NCI-H1417 treated with DMSO at 0.1 percent for 48 hours (cell line): ENCODE measurements around the gene TMEM69.
"Not testable (repeated sequence)": the region's sequence is repeated elsewhere in the genome, so short reads cannot be mapped to it uniquely, and the experiment has no call there.

Experiments
- DNase-seq: peaks from one replicate; lab custom pipeline; 2025; lab: John Stamatoyannopoulos, UW

TMEM69 gene

GRCh38 chr1:45678489-45678888, 9.5 kb upstream of the TMEM69 start:
- no peak for DNase-seq

- no peak for DNase-seq
These were observed 8.9 kb upstream of the TMEM69 start for GRCh38 chr1:45679123-45679522.

GRCh38 chr1:45682942-45683341, 5.0 kb upstream of the TMEM69 start:
- DNase-seq: no peak

GRCh38 chr1:45684402-45684801, 3.6 kb upstream of the TMEM69 start:
- no peak for DNase-seq

GRCh38 chr1:45685308-45686014, 2.5 kb upstream of the TMEM69 start:
- no peak for DNase-seq

GRCh38 chr1:45686015-45686287, 2.0 kb upstream of the TMEM69 start:
- no peak for DNase-seq

- DNase-seq: peak; percentile 80
These were observed 1.5 kb upstream of the TMEM69 start, which contains the start of gene GPBP1L1 for GRCh38 chr1:45686288-45687013. Gene GPBP1L1 (minus strand): TSS chr1:45686533. CDS start chr1:45659087, 27,446 bp downstream.

- peak; percentile 87 for DNase-seq
These were observed 797 bp upstream of the TMEM69 start for GRCh38 chr1:45687014-45687753.

GRCh38 chr1:45693811-45694210, 5.8 kb downstream of the TMEM69 start:
- not testable (repeated sequence) for DNase-seq

GRCh38 chr1:45694823-45695222, 6.8 kb downstream of the TMEM69 start:
- no peak for DNase-seq

GRCh38 chr1:45704637-45705036, 16.7 kb downstream of the TMEM69 start:
- no peak for DNase-seq

GRCh38 chr1:45713711-45714110, 25.7 kb downstream of the TMEM69 start:
- no peak for DNase-seq

GRCh38 chr1:45716700-45717099, 28.7 kb downstream of the TMEM69 start:
- no peak for DNase-seq

- not testable (repeated sequence) for DNase-seq
These were observed 29.4 kb downstream of the TMEM69 start for GRCh38 chr1:45717386-45717785.

GRCh38 chr1:45718289-45718688, 30.3 kb downstream of the TMEM69 start:
- DNase-seq: no peak

GRCh38 chr1:45721207-45721606, 33.2 kb downstream of the TMEM69 start:
- DNase-seq: no peak

GRCh38 chr1:45722809-45723208, 34.8 kb downstream of the TMEM69 start:
- DNase-seq: no peak

- no peak for DNase-seq
These were observed 35.4 kb downstream of the TMEM69 start for GRCh38 chr1:45723248-45723930.

- not testable (repeated sequence) for DNase-seq
These were observed 38.0 kb downstream of the TMEM69 start for GRCh38 chr1:45726007-45726406.

- no peak for DNase-seq
These were observed 42.2 kb downstream of the TMEM69 start for GRCh38 chr1:45730075-45730779.

GRCh38 chr1:45730780-45731319, 42.9 kb downstream of the TMEM69 start:
- no peak for DNase-seq
